HG03378 (cell line): ENCODE results near the gene LSG1.
"Not testable (repeated sequence)": the region's sequence is repeated elsewhere in the genome, so short reads cannot be mapped to it uniquely, and the experiment has no call there.

Source experiments
- ATAC-seq: cut with Tn5 transposase; IDR thresholded peaks from one replicate; pipeline ENCODE4 v1.9.1; 2021; ENCODE audit warnings: mild to moderate bottlenecking, moderate library complexity; ENCODE audit not compliant: unreplicated experiment

Gene LSG1

DNA sequence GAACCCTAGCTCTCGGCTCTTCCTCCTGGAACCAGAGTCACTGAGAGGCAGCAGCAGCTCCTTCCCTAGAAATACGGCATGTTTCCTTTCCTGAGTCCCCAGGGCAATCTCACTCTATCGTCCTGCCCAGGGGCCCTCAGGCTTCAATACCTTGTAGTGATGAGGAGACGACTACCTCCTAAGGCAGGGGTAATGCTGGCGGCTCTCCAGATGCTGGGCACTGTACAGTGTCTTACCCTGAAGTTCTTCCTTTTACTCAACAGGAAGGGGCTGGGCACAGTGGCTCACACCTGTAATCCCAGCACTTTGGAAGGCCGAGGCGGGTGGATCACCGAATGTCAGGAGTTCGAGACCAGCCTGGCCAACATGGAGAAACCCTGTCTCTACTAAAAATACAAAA, 52.2 kb downstream of the LSG1 start:
- no peak for ATAC-seq

DNA sequence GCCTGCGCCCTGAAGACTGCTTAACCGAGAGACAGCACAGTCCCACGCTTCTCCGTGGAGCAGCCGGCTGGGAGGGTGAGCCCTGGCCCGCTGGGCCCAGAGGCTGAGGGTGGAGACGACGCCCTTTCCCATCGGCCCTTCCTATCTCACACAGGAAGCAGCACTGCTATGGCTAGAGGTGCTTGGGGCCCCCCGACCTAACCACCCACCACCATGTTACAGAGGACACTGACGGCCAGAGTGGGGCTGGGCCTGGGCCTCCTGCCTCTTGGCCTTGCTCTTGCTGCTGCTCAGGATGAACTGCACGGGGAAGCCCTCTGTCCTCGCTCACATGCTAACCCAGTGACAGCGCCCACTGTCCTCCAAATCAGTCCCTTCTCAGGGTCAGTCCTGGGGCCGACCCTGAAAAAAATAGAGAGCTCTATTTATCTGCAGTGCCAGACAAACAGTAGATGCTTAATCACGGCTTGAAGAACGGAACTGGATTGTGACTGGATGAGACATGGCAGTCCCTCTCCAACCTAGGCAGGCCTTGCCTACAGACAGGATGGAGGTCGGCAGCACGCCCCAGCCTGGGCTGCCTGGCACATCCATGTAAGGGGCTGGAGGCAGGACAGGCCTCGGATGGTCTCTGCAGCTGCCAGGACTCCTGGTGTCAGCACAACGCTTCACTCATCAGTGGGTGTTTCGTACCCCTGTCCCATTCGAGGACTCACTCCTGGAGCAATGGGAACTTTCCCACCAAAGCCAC, 53.0 kb downstream of the LSG1 start:
- ATAC-seq: no peak

DNA sequence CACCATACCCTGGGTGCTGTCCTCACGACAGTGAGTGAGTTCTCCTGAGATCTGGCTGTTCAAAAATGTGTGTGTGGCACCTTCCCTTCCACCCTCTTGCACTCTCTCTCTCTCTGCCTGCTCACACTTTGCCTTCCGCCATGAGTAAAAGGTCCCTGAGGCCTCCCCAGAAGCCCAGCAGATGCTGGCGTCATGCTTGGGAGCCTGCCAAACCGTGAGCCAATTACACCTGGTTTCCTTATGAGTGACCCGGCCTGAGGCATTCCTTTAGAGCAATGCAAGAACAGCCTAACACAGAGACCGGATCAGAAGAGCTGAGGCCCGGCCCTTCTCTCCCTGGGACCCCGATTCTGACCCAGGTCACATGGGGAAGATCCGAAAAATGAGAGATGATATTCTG, 54.2 kb downstream of the LSG1 start:
- no peak for ATAC-seq

DNA sequence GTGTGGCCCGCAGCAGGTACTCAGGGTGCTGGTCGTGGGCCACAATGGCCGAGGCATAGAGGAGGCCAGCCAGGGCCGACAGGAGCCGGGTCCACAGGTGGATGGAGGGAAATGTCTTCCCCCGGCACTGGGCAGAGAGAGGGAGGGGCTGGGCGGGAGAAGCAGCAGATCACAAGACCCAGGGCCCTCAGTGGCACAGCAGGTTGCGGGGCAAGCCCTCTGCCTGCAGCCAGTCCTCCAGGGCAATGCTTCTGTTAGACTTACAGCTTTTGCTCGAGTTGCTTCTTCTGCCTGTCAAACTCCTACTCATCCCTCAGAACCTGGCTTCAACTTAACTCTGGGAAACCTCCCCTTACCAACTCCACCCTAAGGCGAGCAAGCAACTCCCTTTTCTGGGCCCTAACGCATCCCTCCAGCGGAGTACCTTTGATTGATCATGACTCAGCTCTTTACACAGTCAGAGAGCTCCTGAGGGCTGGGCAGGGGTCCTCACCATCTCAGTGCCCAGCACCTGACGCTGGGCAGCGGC, 54.8 kb downstream of the LSG1 start:
- no peak for ATAC-seq

DNA sequence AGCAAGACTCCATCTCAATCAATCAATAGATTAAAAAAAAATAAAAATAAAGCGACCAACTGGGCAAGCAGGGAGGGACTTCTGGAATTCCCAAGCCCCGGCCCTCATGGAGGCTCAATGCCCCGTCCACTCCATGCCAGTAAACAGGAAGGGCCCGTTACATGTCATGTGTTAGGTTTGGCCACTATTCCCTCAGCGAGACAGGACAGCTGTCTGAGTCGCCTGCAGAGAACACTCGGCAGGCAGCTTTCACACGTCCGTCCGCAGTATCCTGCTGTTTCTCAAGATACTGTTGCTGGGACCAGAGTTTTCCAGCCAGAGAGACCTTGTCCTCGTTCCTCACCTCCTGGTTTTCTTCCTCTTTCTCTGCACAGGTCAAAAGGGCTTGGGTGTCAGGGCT, 56.8 kb downstream of the LSG1 start:
- no peak for ATAC-seq

DNA sequence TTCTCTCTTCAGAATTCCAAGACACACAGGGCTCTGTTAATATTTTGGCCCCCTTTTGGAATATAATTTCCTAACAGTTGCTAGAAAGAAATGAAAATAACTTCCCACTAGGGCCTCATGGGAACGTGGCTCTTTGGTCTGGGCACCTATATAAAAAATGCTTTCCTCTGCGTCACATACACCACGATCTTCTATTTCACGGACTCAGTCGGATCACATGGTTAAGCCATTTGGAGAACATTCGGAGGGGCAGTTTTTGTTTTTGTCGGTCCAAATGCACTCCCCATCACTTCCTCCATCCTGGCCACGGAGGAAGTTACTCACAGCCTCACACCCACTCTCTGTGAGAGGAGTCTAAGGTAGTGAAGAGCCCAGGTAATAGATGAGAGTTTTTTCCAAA, 59.8 kb downstream of the LSG1 start:
- no peak for ATAC-seq

DNA sequence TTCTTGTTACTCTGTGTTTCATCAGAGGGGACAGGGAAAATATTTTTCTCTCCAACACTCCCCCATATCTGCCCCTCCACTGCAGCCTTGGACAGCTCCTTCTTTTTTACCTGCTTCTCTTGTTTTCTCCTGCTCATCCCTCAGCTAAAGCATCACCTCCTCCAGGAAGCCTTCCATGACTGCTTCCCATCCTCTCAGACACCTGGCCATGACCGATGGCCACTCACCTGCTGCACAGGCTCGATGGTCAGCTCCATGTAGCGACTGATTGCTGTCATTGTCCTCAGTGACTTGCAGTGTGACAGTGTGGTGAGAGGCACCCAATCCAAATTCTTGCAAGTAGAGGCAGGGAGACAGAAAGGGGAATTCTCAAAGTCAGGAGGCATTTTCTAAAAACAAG, 61.3 kb downstream of the LSG1 start:
- no peak for ATAC-seq

DNA sequence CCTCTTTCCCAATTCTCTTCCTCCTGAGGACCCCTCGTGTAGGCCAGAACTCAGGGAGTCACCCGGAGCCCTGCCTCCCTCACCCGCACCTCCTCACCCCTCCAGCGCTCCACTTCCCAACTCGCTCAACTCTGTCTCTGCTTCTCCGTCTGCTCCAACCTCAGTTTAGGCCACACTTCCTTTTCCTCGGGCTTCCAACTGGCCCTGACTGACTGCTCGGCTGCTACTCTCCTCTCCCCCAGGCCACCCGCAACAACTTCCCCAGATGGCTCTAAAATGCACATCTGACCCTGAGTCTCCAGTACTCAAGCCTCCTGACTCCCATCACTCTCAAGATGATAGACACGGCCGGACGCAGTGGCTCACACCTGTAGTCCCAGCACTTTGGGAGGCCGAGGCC, 62.4 kb downstream of the LSG1 start:
- ATAC-seq: no peak

DNA sequence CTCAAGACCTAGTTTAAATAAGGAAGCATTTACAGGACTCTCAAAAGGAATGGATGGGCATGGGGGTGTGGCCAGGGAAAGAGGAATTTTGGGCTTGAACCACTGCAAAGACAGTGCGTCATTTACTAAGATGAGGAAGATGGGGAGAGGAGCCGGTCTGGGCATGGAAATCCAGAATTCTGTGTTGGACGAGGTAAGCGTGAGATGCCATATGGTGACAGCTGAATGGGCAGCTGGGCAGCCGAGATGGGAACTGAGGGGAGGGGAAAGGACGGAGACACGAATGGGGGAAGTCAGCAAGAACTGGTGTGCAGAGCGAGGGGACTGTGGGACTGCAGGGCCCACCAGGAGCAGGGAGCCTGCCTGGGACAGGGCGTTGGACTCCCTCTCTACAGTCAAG, 63.0 kb downstream of the LSG1 start:
- ATAC-seq: no peak

DNA sequence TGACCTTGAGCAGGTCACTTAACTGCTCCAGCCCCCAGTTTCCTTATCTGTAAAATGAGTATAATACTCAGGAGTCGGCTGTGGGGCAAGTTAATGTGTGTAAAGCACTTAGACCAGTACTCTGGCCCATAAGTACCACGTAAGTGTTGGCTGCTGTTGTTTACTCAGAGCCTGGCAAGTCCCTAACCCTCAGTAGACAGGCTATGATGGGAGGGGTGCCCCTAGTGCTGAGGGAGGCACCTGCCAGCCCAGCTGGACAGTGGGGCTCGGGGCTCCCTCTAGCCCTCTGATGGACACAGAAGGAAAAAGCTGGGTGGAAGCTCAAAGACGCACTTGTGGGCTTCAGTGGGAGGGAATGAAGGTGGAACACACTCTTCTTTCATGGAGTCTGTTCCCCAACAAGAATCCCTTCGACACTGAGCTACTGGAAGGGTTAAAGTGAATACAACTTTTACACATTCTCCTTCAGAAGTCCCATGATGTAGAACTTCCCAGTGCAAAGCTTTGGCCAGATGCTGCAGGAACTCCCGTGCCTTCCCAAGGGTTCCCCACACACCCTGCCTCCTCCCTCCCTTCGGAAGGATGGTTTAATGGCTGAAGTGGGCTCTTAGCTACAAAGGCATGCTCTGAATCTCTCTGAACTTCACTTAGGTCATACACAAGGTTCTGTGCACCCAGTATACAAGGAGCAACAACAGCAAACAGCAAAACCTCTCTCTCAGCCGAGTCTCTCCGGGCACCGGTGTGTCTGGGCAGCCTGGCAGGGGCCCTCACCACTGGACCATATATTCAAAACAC, 64.2 kb downstream of the LSG1 start:
- ATAC-seq: no peak

DNA sequence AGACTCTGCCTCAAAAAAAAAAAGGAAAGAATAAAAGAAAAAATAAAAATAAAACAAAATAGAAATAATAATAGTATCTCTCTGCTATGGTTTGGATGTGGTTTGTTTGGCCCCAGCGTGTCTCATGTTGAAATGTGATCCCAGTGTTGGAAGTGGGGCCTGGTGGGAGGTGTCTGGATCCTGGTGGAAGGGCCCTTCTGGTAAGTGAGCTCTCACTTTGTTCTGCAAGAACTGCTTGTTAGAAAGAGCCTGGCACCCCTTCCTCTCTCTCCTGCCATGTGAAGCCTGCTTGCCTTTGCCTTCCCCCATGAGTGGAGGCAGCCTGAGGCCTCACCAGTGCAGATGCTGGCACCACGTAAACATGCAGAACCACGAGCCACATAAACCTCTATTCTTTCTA, 65.0 kb downstream of the LSG1 start:
- no peak for ATAC-seq

DNA sequence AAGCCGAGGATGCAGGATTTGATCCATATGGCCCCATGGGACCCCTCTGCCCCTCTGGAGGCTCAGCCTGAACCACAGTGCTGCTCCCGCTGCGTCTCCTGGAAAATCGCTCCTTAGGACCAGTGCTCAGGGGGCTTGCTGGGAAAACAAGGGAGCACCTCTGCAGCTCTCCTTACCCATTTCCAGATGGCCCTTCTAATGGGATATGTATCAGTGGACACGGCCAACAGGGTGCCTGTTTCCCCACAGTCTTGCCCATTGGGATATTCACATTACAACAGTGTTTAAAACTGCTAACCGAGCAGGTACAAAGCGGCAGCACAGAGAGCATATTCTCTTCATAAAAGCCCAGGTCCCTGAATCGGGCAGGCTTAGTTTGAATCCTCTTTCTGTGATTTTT, 65.8 kb downstream of the LSG1 start:
- no peak for ATAC-seq

DNA sequence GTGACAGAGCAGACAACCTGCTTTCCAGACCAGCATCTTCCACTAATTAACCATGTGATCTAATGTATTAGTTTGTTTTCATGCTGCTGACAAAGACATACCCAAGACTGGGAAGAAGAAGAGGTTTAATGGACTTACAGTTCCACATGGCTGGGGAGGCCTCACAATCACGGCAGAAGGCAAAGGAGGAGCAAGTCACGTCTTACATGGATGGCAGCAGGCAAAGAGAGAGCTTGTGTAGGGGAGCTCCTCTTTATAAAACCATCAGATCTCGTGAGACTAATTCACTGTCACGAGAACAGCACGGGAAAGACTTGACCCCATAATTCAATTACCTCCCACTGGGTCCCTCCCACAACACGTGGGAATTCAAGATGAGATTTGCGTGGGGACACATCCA, 66.7 kb downstream of the LSG1 start:
- not testable (repeated sequence) for ATAC-seq

DNA sequence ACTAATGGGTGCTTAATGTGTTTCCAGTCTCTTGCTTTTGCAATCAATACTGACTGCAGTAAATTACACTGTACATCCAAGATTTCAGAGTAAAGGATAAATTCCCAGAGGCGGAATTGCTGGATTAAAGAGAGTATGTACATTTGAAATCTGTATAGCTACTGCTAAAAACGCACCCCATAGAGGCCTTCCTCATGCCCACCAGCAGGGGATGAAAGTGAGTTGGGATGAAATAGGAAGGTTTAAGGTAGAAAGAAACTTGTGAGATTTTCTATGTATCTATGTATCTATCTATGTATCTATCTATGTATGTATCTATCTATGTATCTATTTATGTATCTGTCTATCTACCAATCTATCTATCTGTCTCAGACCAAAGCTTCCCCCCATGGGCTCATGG, 67.2 kb downstream of the LSG1 start:
- ATAC-seq: no peak

DNA sequence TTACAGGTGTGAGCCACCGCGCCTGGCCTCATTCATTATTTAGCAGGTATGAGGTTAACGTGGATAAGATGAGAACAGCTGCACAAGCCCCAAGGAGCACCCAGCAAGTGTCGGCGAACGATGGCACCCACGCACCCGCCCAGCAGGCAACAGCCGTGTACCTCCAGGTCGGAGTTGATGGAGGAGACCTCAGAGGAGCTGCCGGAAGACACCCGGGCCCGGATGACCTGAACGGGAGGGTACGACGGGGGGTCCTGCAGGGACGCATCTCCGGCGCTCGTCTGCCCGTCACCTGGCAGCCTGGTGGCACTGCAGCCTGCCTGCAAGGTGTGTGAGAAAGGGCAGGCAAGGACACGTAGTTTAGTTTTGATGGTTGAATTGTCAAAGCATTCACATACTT, 67.9 kb downstream of the LSG1 start:
- ATAC-seq: no peak

DNA sequence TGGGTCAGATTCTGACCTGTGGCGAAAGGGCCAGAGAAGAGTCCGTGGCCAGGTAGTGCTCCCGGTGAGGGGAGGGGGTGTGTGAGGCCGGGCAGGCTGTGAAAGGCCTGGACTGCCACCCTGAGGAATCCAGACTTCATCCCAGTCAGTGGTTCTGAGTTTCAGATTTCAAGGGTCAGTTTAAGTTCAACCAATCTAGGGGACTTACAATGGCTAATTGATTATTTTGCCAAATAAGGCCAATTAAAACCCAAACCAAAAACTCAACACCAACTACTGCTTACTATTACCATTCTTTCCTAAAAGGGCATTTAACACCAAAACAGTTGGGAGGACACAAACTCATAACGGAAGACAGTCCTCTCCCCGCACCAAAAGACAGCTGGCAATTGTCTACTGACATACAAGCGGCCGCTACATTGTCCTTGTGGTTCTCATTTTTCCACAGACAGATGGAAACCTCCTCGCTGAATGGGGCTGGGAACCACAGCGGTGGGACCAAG, 69.3 kb downstream of the LSG1 start:
- no peak for ATAC-seq

DNA sequence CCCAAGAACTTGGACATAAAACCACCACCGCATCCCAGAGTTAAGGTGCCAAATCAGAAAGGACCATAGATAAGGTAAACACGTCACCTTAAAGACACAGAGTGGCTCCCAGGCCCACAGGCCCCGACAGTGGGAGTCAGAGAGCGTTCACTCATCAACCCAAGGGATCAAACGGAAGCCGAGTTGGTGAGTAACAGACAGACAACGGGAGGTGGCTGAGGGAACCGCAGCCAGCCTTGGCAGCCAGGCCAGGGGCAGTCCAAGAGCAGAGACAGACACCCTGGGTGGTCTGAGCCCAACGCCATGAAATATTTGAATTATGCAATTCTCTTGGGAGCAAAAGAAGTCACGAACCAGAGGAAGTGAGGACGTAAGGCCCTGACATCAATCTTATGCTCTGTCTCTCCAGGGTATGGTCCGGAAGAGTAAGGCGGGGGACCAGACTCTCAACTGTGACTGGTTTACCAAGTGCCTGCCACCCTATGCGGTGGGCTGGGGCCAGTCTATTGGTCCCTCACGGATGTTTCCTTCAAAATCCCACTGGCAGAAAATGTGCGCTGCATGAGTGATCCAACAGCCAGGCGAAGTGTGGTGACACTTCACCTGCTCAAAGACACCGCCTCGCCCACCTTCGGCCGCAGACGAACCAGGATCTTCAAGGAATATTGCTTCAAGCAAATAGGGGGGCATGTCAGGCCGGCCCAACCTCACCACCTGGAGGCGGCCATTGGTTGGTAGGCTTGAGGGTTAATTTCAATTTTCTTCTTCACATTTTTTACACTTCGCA, 73.0 kb downstream of the LSG1 start:
- ATAC-seq: no peak

DNA sequence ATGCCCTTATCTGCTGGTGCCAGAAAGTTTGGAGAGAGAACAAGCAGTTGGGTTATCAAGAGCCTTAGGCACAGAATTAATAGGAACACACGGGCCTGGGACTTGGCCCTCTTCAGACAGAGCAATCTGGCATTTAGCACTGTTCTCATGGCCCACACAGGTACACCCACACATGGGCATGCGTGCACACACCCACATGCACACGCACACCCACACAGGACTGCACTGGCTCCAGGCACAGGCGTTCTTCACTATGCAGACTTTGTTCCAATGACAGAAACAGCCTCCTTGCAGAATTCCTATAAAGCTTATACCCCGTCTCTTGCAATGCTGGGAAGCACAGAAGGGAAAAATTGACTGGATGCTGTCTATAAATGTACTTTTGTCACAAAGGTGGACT, 75.1 kb downstream of the LSG1 start:
- no peak for ATAC-seq

DNA sequence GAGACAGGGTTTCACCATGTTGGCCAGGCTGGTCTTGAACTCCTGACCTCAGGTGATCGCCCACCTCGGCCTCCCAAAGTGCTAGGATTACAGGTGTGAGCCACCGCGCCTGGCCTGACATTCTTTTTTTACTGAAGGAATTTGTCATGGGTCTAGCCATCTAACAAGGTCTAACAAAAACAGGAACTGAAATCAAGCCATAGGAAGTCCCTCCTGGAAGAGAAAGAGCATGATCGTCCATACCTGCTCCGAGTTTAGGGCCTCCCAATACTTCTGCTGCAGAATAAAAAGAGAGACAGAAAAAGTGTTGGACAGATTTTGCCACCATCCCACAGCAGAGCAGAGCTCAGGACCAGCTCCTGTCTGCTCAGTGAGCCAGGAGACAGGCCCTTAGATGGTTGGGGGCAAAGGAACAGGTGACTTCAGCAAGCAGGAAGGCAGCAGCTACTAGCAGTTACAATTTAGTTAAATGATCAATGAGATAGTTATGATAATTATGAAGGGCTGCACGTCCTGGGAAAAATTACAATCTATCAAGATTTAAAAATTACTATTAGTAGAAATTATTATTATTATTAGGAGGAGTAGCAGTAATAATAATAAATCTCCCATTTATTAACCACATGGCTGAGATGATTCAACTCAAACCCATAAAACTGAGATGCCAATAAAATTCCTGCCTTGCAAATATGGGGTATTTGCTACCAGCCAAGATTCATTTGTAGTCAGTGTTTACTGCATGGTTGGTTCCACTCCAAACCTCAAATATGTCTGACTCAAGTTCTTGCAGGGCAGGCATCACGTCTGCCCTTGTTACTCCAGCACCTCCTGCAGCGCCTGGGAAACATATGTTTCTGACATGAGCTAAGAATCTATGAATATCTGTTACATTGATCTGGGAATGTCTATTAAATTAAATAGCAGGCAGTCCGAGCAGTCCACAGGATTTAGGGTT, 78.9 kb downstream of the LSG1 start:
- ATAC-seq: no peak
